Liver (tissue), 9 donors: ENCODE measurements around the gene GLOD5. TPM values are rescaled to one million over a fixed set of nuclear protein-coding genes. Genes with fewer than 3 reads are reported as not detected.

Experiments used
- DNase-seq: peaks from one replicate; pipeline ENCODE4 v3.0.0-alpha.2; 2017; ENCODE audit warnings: low spot score
- H3K27ac ChIP-seq, 2 donors: one replicate each; pipeline ENCODE4 v1.7.0; 2013; ENCODE audit warnings: inconsistent platforms in 2 of 2, low read length in 2 of 2, control low read depth in 1 of 2, low read depth in 1 of 2, mild to moderate bottlenecking in 1 of 2
- H3K27me3 ChIP-seq, 4 donors: one replicate each; pipeline versions ENCODE4 v1.6.1 to v1.7.0; 2013; ENCODE audit warnings: low read length in 3 of 4, inconsistent platforms in 1 of 4, mild to moderate bottlenecking in 1 of 4, moderate library complexity in 1 of 4; ENCODE audit not compliant: control insufficient read depth in 4 of 4, insufficient read depth in 4 of 4
- H3K36me3 ChIP-seq, 4 donors: one replicate each; pipeline versions ENCODE4 v1.6.1 to v1.7.0; 2013; ENCODE audit warnings: low read length in 3 of 4, mild to moderate bottlenecking in 3 of 4, low read depth in 1 of 4, moderate library complexity in 1 of 4; ENCODE audit not compliant: control insufficient read depth in 4 of 4, insufficient read depth in 3 of 4
- H3K4me1 ChIP-seq, 4 donors: one replicate each; pipeline versions ENCODE4 v1.6.1 to v1.7.0; 2013; ENCODE audit warnings: low read length in 3 of 4, mild to moderate bottlenecking in 3 of 4, moderate library complexity in 1 of 4; ENCODE audit not compliant: control insufficient read depth in 4 of 4, insufficient read depth in 4 of 4
- H3K4me3 ChIP-seq, 3 donors: one replicate each; pipeline versions ENCODE4 v1.6.1 to v1.7.0; 2013; ENCODE audit warnings: low read length in 3 of 3, control low read depth in 1 of 3, low read depth in 1 of 3, mild to moderate bottlenecking in 1 of 3
- H3K9ac ChIP-seq, 2 donors: one replicate each; pipeline ENCODE4 v1.7.0; 2013; ENCODE audit warnings: low read length in 2 of 2, mild to moderate bottlenecking in 2 of 2, moderate library complexity in 2 of 2, control low read depth in 1 of 2, low read depth in 1 of 2
- H3K9me3 ChIP-seq, 4 donors: one replicate each; pipeline versions ENCODE4 v1.6.1 to v1.7.0; 2013; ENCODE audit warnings: low read length in 3 of 4; ENCODE audit not compliant: control insufficient read depth in 4 of 4
- EGR1 ChIP-seq, 2 donors: IDR thresholded peaks; 2 replicates each; pipeline ENCODE4 v1.6.1; 2016 to 2018; ENCODE audit warnings: antibody characterized with exemption in 2 of 2, low read depth in 2 of 2
- FOXA1 ChIP-seq: IDR thresholded peaks from 2 replicates; pipeline ENCODE4 v1.6.1; 2016; ENCODE audit warnings: antibody characterized with exemption
- FOXA2 ChIP-seq: IDR thresholded peaks from 2 replicates; pipeline ENCODE4 v1.6.1; 2016; ENCODE audit warnings: antibody characterized with exemption
- GABPA ChIP-seq, 2 donors: IDR thresholded peaks in 1 of 2; conservative IDR thresholded peaks in 1 of 2; 2 replicates each; pipeline ENCODE4 v1.6.1; 2016; ENCODE audit warnings: antibody characterized with exemption in 2 of 2, mild to moderate bottlenecking in 1 of 2, moderate library complexity in 1 of 2
- HNF4A ChIP-seq, 2 donors: conservative IDR thresholded peaks; 2 replicates each; pipeline ENCODE4 v1.6.1; 2016; ENCODE audit warnings: antibody characterized with exemption in 2 of 2, mild to moderate bottlenecking in 2 of 2
- HNF4G ChIP-seq: IDR thresholded peaks from 2 replicates; pipeline ENCODE4 v1.6.1; 2016; ENCODE audit warnings: antibody characterized with exemption
- JUND ChIP-seq, 2 donors: IDR thresholded peaks; 2 replicates each; pipeline ENCODE4 v1.6.1; 2016; ENCODE audit warnings: antibody characterized with exemption in 2 of 2
- NR2F2 ChIP-seq: IDR thresholded peaks from 2 replicates; pipeline ENCODE4 v1.6.1; 2016; ENCODE audit warnings: antibody characterized with exemption
- RAD21 ChIP-seq, 2 donors: IDR thresholded peaks; 2 replicates each; pipeline ENCODE4 v1.6.1; 2016; ENCODE audit warnings: antibody characterized with exemption in 2 of 2, mild to moderate bottlenecking in 2 of 2
- RXRA ChIP-seq, 2 donors: IDR thresholded peaks; 2 replicates each; pipeline ENCODE4 v1.6.1; 2017 to 2018; ENCODE audit warnings: antibody characterized with exemption in 2 of 2, mild to moderate bottlenecking in 1 of 2
- SP1 ChIP-seq: IDR thresholded peaks from 2 replicates; pipeline ENCODE4 v1.6.1; 2018; ENCODE audit warnings: antibody characterized with exemption, mild to moderate bottlenecking
- TAF1 ChIP-seq: conservative IDR thresholded peaks from 2 replicates; pipeline ENCODE4 v1.6.1; 2016; ENCODE audit warnings: antibody characterized with exemption, mild to moderate bottlenecking
- YY1 ChIP-seq: IDR thresholded peaks from 2 replicates; pipeline ENCODE4 v1.6.1; 2016; ENCODE audit warnings: antibody characterized with exemption, mild to moderate bottlenecking
- WGBS: extraction: QIAGEN DNeasy Blood & Tissue Kit; methylation state at CpG from one replicate; pipeline ENCODE4 v1.1.7; 2013; 5-methylcytosine and 5-hydroxymethylcytosine counted together
- polyA plus RNA-seq, 2 donors: library from polyadenylated mRNA; stranded (reverse) in 1 of 2; unstranded in 1 of 2; fragments of 200-250 nt in 1 of 2; fragments of >200 nt in 1 of 2; fragmentation: Nextera tagmentation in 1 of 2; extraction: Ambion mirVana in 1 of 2; gene quantifications; one replicate each; pipeline versions ENCODE4 v1.2.1 to v1.2.3, GENCODE V29; 2013 to 2015
- total RNA-seq, 2 donors: library from RNA; depleted of rRNA; stranded (reverse); fragments of >200 nt; gene quantifications; one replicate each; pipeline ENCODE4 v1.2.3, GENCODE V29; 2014
- TF ChIP-seq, protein P1 (sequence below): fragments of 150-350 bp; IDR thresholded peaks from 2 replicates; pipeline ENCODE4 v1.5.1; 2017; ENCODE audit warnings: improper control_type of control experiment, low read depth, low read length; ENCODE audit not compliant: missing input control
- TF ChIP-seq, protein P2 (sequence below): IDR thresholded peaks from 2 replicates; pipeline ENCODE4 v1.6.1; 2016; ENCODE audit warnings: antibody characterized with exemption
- TF ChIP-seq, protein P3 (sequence below): IDR thresholded peaks from 2 replicates; pipeline ENCODE4 v1.6.1; 2016; ENCODE audit warnings: antibody characterized with exemption
- TF ChIP-seq, protein P4 (sequence below): IDR thresholded peaks from 2 replicates; pipeline ENCODE4 v1.6.1; 2016; ENCODE audit warnings: antibody characterized with exemption, mild to moderate bottlenecking
- TF ChIP-seq, protein P5 (sequence below): IDR thresholded peaks from 2 replicates; pipeline ENCODE4 v1.6.1; 2016; ENCODE audit warnings: antibody characterized with exemption
- donor health status: healthy.
- donor health status: healthy.
- donor health status: healthy.
- donor health status: healthy.
- donor health status: healthy.

Gene GLOD5
- total and polyA plus RNA-seq, 4 donors = 0.67 to 3.4 (median 2.1) TPM; not detected in 1

DNA sequence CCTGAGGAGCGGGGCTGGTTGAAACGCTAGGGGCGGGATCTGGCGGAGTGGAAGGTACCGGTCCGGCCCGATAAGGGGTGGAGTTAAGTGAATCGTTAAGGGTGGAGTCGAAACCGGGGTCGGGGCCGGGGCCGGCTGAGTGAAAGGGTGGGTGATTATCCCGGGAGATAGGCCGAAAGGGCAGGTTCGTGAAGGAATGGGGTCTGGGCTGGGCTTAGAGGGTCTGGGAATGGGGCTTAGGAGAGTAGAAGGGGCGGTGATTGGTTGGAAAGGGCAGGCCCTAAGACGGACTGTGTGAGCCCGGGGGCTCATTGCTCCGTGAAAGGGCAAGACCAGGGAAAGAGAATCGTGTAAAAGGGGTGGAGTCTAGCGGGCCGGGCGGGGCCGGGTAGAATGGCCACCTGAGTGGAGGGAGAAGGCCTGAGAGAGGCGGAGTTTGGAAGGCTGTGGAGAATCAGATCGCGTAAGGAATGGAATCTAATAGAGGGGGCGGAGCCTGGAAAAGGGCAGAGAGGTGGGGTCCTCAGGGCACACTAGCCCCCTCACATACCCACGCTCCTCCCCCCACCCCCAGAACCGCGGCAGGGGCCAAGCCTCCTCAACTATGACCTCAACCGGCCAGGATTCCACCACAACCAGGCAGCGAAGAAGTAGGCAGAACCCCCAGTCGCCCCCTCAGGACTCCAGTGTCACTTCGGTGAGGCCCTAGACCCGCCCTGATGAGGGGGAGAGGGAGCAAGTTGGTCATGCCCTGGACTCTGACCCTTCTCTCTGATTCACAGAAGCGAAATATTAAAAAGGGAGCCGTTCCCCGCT is 40.8 kb downstream of the GLOD5 start:
- WGBS = 2% methylated on average over 40 of the region's 40 CpGs
- Histone ChIP-seq H3K36me3 (peaks cover 0 to 9% (median 4%) of the 10 kb centered on the region in 4 donors), H3K9me3 (no peaks in the 10 kb centered on the region), H3K4me3 (peak overlapping the region; percentile 62 to 74 (median 64)), H3K9ac (peak overlapping the region in 1 of 2 donors; percentile 96), H3K27me3 (no peaks in the 10 kb centered on the region), H3K4me1 (peaks cover 2 to 14% (median 5%) of the 10 kb centered on the region in 4 donors), H3K27ac (peak overlapping the region; percentile 95 to 96)
- TF ChIP-seq HNF4A (conservative IDR thresholded peaks at IDR 0.05) (peak; percentile 50 to 59), JUND (IDR thresholded peaks at IDR 0.05) (no peak), RAD21 (IDR thresholded peaks at IDR 0.05) (peak in 1 of 2 donors; percentile 3), EGR1 (IDR thresholded peaks at IDR 0.05; ENCODE audit: low read depth in 2 of 2) (no peak), RXRA (IDR thresholded peaks at IDR 0.05) (peak; percentile 43 to 49), YY1 (peak; percentile 74), SP1 (peak; percentile 6), FOXA2 (no peak), FOXA1 (no peak), HNF4G (no peak), NR2F2 (peak; percentile 26), GABPA (IDR thresholded peaks at IDR 0.05 in 1 of 2, conservative IDR thresholded peaks at IDR 0.05 in 1 of 2) (no peak), TAF1 (peak; percentile 32)
- TF ChIP-seq, protein P1, sequence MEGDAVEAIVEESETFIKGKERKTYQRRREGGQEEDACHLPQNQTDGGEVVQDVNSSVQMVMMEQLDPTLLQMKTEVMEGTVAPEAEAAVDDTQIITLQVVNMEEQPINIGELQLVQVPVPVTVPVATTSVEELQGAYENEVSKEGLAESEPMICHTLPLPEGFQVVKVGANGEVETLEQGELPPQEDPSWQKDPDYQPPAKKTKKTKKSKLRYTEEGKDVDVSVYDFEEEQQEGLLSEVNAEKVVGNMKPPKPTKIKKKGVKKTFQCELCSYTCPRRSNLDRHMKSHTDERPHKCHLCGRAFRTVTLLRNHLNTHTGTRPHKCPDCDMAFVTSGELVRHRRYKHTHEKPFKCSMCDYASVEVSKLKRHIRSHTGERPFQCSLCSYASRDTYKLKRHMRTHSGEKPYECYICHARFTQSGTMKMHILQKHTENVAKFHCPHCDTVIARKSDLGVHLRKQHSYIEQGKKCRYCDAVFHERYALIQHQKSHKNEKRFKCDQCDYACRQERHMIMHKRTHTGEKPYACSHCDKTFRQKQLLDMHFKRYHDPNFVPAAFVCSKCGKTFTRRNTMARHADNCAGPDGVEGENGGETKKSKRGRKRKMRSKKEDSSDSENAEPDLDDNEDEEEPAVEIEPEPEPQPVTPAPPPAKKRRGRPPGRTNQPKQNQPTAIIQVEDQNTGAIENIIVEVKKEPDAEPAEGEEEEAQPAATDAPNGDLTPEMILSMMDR = no peak
- TF ChIP-seq, protein P2, sequence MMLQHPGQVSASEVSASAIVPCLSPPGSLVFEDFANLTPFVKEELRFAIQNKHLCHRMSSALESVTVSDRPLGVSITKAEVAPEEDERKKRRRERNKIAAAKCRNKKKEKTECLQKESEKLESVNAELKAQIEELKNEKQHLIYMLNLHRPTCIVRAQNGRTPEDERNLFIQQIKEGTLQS = no peak
- TF ChIP-seq, protein P3, sequence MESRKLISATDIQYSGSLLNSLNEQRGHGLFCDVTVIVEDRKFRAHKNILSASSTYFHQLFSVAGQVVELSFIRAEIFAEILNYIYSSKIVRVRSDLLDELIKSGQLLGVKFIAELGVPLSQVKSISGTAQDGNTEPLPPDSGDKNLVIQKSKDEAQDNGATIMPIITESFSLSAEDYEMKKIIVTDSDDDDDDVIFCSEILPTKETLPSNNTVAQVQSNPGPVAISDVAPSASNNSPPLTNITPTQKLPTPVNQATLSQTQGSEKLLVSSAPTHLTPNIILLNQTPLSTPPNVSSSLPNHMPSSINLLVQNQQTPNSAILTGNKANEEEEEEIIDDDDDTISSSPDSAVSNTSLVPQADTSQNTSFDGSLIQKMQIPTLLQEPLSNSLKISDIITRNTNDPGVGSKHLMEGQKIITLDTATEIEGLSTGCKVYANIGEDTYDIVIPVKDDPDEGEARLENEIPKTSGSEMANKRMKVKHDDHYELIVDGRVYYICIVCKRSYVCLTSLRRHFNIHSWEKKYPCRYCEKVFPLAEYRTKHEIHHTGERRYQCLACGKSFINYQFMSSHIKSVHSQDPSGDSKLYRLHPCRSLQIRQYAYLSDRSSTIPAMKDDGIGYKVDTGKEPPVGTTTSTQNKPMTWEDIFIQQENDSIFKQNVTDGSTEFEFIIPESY = no peak
- TF ChIP-seq, protein P4, sequence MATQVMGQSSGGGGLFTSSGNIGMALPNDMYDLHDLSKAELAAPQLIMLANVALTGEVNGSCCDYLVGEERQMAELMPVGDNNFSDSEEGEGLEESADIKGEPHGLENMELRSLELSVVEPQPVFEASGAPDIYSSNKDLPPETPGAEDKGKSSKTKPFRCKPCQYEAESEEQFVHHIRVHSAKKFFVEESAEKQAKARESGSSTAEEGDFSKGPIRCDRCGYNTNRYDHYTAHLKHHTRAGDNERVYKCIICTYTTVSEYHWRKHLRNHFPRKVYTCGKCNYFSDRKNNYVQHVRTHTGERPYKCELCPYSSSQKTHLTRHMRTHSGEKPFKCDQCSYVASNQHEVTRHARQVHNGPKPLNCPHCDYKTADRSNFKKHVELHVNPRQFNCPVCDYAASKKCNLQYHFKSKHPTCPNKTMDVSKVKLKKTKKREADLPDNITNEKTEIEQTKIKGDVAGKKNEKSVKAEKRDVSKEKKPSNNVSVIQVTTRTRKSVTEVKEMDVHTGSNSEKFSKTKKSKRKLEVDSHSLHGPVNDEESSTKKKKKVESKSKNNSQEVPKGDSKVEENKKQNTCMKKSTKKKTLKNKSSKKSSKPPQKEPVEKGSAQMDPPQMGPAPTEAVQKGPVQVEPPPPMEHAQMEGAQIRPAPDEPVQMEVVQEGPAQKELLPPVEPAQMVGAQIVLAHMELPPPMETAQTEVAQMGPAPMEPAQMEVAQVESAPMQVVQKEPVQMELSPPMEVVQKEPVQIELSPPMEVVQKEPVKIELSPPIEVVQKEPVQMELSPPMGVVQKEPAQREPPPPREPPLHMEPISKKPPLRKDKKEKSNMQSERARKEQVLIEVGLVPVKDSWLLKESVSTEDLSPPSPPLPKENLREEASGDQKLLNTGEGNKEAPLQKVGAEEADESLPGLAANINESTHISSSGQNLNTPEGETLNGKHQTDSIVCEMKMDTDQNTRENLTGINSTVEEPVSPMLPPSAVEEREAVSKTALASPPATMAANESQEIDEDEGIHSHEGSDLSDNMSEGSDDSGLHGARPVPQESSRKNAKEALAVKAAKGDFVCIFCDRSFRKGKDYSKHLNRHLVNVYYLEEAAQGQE = no peak
- TF ChIP-seq, protein P5, sequence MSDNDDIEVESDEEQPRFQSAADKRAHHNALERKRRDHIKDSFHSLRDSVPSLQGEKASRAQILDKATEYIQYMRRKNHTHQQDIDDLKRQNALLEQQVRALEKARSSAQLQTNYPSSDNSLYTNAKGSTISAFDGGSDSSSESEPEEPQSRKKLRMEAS = peak; percentile 9
- peak; percentile 85 for DNase-seq
